GM13977 (cell line): ENCODE measurements around the gene TMEM200A.
A peak's percentile ranks its signal among the peaks of the same experiment; 100 is the strongest.

Experiments used
- DNase-seq: peaks from one replicate; pipeline ENCODE4 v3.0.0; 2012; ENCODE audit warnings: low spot score
- CTCF ChIP-seq: IDR thresholded peaks from 2 replicates; pipeline ENCODE4 v1.5.1; 2012; ENCODE audit warnings: mild to moderate bottlenecking, control low read depth; ENCODE audit not compliant: insufficient read depth; ENCODE audit errors: extremely low read depth, missing control alignments
- in situ Hi-C: fragments of 300-500 bp; cut with MboI; formaldehyde crosslinking; loops from one replicate; pipeline ENCODE4 v1.12.0; 2022; ENCODE audit warnings: low sequenced_read_pairs, low pct_unique_long_range_greater_than_20kb, mixed read lengths, inconsistent platforms; ENCODE audit not compliant: unreplicated experiment

TMEM200A gene

GRCh38 chr6:130381459-130382380 lies 15.9 kb downstream of the TMEM200A start:
- no peak for DNase-seq
- peak; percentile 19 for TF ChIP-seq CTCF
- in situ Hi-C loops = no loop called here

- in situ Hi-C loops = no loop called here
- DNase-seq = no peak
- no peak for TF ChIP-seq CTCF
These were observed 17.2 kb downstream of the TMEM200A start for GRCh38 chr6:130382872-130383490.

- no peak for TF ChIP-seq CTCF
- in situ Hi-C loops = no loop called here
- DNase-seq = no peak
These were observed 19.4 kb downstream of the TMEM200A start for GRCh38 chr6:130385064-130385695.

GRCh38 chr6:130389142-130389541 lies 23.3 kb downstream of the TMEM200A start:
- in situ Hi-C loops = no loop called here
- DNase-seq = no peak
- no peak for TF ChIP-seq CTCF

GRCh38 chr6:130390890-130391289 lies 25.1 kb downstream of the TMEM200A start:
- in situ Hi-C loops = no loop called here
- no peak for TF ChIP-seq CTCF
- no peak for DNase-seq

GRCh38 chr6:130393306-130393705 lies 27.5 kb downstream of the TMEM200A start:
- no peak for TF ChIP-seq CTCF
- in situ Hi-C loops = no loop called here
- no peak for DNase-seq
